HCT116 (cell line): ENCODE results near the gene IFITM10.

Experiments used
- CTCF ChIP-seq, 3 experiments: fragments of 200-600 bp in 1 of 3; sonication (generic) in 1 of 3; IDR thresholded peaks in 2 of 3; conservative IDR thresholded peaks in 1 of 3; 2 replicates each; pipeline ENCODE4 v1.5.1; 2012 to 2017; ENCODE audit warnings: low read depth in 2 of 3, low read length in 2 of 3, antibody characterized with exemption in 1 of 3, borderline replicate concordance in 1 of 3, control low read depth in 1 of 3, mild to moderate bottlenecking in 1 of 3, mixed read lengths in 1 of 3, mixed run types in 1 of 3, moderate library complexity in 1 of 3; ENCODE audit not compliant: insufficient read depth in 1 of 3
- EZH2 ChIP-seq: fragments of 200-600 bp; sonication (generic); IDR thresholded peaks from 2 replicates; pipeline ENCODE4 v1.6.1; 2017; ENCODE audit warnings: antibody characterized with exemption, mixed run types
- POLR2AphosphoS5 ChIP-seq: IDR thresholded peaks from 2 replicates; pipeline ENCODE4 v1.6.1; 2011; ENCODE audit warnings: mild to moderate bottlenecking, low read depth, low read length, moderate library complexity

DNA sequence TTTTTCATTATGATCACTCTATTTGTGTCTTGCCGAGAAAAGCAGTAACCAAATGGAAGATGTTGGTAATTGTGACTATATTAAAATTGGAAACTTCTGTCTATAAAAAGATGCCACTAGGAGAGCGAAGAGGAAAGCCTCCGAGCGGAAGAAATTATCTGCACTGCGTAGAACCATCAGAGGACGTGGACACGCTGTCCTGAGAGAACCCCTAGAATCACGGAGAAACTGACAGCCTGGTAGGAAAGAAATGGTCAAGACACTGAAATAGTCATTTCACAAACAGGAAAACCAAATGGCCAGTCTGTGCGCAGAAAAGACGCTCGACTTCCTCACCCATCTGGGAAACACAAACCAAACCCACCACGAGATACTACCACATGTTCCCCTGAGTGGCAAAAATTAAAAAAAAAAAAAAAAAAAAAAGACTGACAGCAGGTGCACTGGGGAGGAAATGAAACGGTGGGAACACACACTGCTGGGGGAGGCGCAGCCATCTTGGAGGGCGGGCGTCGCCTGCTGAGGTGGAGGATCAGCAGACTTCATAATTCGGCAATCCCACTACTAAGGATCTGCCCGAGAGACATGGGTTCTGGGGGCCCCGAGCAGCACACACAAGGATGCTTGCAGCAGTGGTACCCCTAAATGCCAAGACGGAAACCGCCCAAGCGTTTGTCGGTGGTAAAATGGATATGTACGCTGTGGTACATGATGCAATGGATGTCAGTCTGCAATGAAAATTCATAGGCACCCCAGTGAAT, 21.3 kb downstream of the IFITM10 start:
- TF ChIP-seq CTCF (IDR thresholded peaks at IDR 0.05 in 2 of 3, conservative IDR thresholded peaks at IDR 0.05 in 1 of 3; ENCODE audit: borderline replicate concordance in 1 of 3, insufficient read depth in 1 of 3, low read depth in 2 of 3, low read length in 2 of 3) = no peak
- TF ChIP-seq POLR2AphosphoS5 = no peak
- no peak for TF ChIP-seq EZH2
